GM06990 (cell line): ENCODE measurements around the gene SMARCD3.

Experiments
- DNase-seq: peaks from one replicate; pipeline ENCODE4 v3.0.0-alpha.2; 2011; ENCODE audit not compliant: insufficient read length; ENCODE audit errors: extremely low read depth
- H3K27me3 ChIP-seq: replicated peaks from 2 replicates; pipeline ENCODE4 v1.6.0; 2011; ENCODE audit warnings: low read length; ENCODE audit not compliant: control insufficient read depth, insufficient read depth
- H3K36me3 ChIP-seq: 2 replicates; pipeline ENCODE4 v1.5.1; 2011; ENCODE audit warnings: low read length; ENCODE audit not compliant: control insufficient read depth, insufficient read depth
- H3K4me3 ChIP-seq: replicated peaks from 2 replicates; pipeline ENCODE4 v1.5.1; 2011; ENCODE audit warnings: low read depth, mild to moderate bottlenecking, control low read depth, low read length
- TF ChIP-seq, protein P1 (sequence below): IDR thresholded peaks from 2 replicates; pipeline ENCODE4 v1.5.1; 2011; ENCODE audit warnings: low read length, control low read depth, mild to moderate bottlenecking, inconsistent platforms; ENCODE audit not compliant: insufficient read depth, poor library complexity, severe bottlenecking

The SMARCD3 gene

DNA sequence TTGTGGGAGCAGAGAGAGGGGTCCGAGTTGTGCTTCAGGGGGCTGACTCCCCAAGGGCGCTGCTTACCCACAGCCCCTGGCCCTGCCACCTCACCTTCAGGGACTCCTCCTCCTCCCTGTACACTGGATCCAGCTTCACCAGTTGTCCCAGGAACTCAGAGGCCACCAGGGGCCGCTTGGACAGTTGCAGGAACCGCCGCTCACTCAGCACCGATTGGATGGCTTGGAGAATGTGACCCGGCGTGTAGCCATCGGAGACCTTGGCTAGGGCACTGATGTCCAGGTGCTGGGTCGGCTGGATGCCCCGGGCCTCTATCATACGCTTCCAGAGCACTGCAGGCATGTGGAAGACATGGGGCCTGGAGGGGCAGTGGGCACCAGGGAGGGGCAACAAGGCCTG is 57.0 kb downstream of the SMARCD3 start:
- TF ChIP-seq, protein P1, sequence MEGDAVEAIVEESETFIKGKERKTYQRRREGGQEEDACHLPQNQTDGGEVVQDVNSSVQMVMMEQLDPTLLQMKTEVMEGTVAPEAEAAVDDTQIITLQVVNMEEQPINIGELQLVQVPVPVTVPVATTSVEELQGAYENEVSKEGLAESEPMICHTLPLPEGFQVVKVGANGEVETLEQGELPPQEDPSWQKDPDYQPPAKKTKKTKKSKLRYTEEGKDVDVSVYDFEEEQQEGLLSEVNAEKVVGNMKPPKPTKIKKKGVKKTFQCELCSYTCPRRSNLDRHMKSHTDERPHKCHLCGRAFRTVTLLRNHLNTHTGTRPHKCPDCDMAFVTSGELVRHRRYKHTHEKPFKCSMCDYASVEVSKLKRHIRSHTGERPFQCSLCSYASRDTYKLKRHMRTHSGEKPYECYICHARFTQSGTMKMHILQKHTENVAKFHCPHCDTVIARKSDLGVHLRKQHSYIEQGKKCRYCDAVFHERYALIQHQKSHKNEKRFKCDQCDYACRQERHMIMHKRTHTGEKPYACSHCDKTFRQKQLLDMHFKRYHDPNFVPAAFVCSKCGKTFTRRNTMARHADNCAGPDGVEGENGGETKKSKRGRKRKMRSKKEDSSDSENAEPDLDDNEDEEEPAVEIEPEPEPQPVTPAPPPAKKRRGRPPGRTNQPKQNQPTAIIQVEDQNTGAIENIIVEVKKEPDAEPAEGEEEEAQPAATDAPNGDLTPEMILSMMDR = no peak
- Histone ChIP-seq H3K36me3 (no peaks in the 10 kb centered on the region), H3K27me3 (peaks cover 3% of the 10 kb centered on the region; the same call in 1 of the 2 replicates), H3K4me3 (no peak overlapping the region)
- DNase-seq = no peak

DNA sequence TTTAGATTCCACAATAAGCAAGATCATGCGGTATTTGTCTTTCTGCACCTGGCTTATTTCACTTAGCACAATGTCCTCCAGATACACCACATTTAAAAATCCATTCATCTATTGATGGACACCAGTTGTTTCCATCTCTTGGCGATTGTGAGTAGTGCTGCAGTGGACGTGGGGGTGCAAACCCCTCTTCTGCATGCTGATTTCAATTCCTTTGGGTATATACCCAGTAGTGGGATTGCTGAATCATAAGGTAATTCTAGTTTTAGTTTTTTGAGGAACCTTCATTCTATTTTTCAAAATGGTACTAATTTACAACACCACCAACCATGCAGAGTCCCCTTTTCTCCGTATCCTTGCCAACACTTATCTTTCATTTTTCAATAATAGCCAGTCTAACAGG is 59.5 kb downstream of the SMARCD3 start:
- Histone ChIP-seq H3K4me3 (no peak overlapping the region), H3K27me3 (peaks cover 1% of the 10 kb centered on the region; the same call in 1 of the 2 replicates), H3K36me3 (no peaks in the 10 kb centered on the region)
- no peak for DNase-seq
- TF ChIP-seq, protein P1 = no peak
